K562 (cell line): ENCODE results near the gene CYBB.

Experiments
- EHMT2 ChIP-seq: fragments of 450-650 bp; IDR thresholded peaks from 2 replicates; pipeline ENCODE4 v1.6.1; 2018; ENCODE audit warnings: antibody characterized with exemption
- EP300 ChIP-seq: IDR thresholded peaks from 2 replicates; pipeline ENCODE4 v1.6.1; 2012; ENCODE audit warnings: low read length, improper control_type of control experiment
- POLR2AphosphoS5 ChIP-seq: IDR thresholded peaks from 2 replicates; pipeline ENCODE4 v1.6.1; 2011; ENCODE audit warnings: mild to moderate bottlenecking, low read depth, low read length, moderate library complexity; ENCODE audit not compliant: control insufficient read depth, insufficient read depth
- SAFB ChIP-seq: fragments of 200-400 bp; formaldehyde crosslinking; IDR thresholded peaks from 2 replicates; pipeline ENCODE4 v1.6.1; 2017; ENCODE audit warnings: low read depth, low read length, borderline replicate concordance
- TAF9B ChIP-seq: fragments of 450-650 bp; IDR thresholded peaks from 2 replicates; pipeline ENCODE4 v1.6.1; 2018; ENCODE audit warnings: mild to moderate bottlenecking; ENCODE audit not compliant: partially characterized antibody
- ZBTB9 ChIP-seq: fragments of 450-650 bp; formaldehyde crosslinking; IDR thresholded peaks from 2 replicates; pipeline ENCODE4 v1.4.0; 2020; ENCODE audit warnings: mild to moderate bottlenecking, moderate library complexity
- ZNF140 ChIP-seq: fragments of 250-450 bp; sonication (Bioruptor Pico); IDR thresholded peaks from 2 replicates; pipeline ENCODE4 v1.8.0; 2021; ENCODE audit warnings: moderate library complexity, mild to moderate bottlenecking, inconsistent platforms
- ZNF280A ChIP-seq: fragments of 450-650 bp; IDR thresholded peaks from 2 replicates; pipeline ENCODE4 v1.6.1; 2018; ENCODE audit warnings: mild to moderate bottlenecking, low read depth; ENCODE audit not compliant: partially characterized antibody
- TF ChIP-seq, protein P1 (sequence below): fragments of 200-800 bp; sonication (Bioruptor generic); IDR thresholded peaks from 2 replicates; pipeline ENCODE4 v1.6.1; 2016; ENCODE audit warnings: missing genetic modification characterization, missing compliant biosample characterization
- TF ChIP-seq, protein P2 (sequence below), 3 experiments: IDR thresholded peaks in 2 of 3; conservative IDR thresholded peaks in 1 of 3; 2 replicates each; pipeline ENCODE4 v1.5.1; 2011 to 2012; ENCODE audit warnings: low read length in 3 of 3, mild to moderate bottlenecking in 3 of 3, control low read depth in 2 of 3, improper control_type of control experiment in 1 of 3, inconsistent platforms in 1 of 3, low read depth in 1 of 3, mixed read lengths in 1 of 3, moderate library complexity in 1 of 3; ENCODE audit not compliant: insufficient read depth in 2 of 3
- TF ChIP-seq, protein P3 (sequence below): IDR thresholded peaks from 3 replicates; pipeline ENCODE4 v1.6.1; 2011; ENCODE audit warnings: borderline replicate concordance, mild to moderate bottlenecking; ENCODE audit not compliant: insufficient read length, insufficient read depth

DNA sequence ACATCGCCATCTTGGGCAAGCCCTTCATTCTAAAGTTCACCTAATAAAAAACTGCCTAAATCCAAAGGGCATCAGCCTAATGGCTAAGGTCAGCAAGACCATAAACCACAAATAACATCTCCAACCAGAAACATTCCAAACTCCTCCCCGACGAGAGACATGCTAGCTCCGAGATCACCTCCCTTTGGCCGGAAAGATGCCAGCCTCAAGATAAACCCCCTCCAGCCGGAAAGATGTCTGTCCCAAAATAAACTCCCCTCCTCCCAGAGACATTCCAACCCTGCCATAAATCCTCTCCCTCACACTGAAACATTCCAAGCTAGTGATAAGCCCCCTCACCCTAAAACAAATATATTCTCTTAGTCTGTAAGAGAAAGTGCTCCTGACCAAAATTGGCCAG is 80.9 kb downstream of the CYBB start:
- TF ChIP-seq EP300 (no peak), TAF9B (no peak), ZBTB9 (CRISPR knock-in tag) (no peak), ZNF140 (CRISPR knock-in tag) (no peak), POLR2AphosphoS5 (no peak), ZNF280A (no peak), EHMT2 (no peak), SAFB (no peak)
- TF ChIP-seq, protein P1, sequence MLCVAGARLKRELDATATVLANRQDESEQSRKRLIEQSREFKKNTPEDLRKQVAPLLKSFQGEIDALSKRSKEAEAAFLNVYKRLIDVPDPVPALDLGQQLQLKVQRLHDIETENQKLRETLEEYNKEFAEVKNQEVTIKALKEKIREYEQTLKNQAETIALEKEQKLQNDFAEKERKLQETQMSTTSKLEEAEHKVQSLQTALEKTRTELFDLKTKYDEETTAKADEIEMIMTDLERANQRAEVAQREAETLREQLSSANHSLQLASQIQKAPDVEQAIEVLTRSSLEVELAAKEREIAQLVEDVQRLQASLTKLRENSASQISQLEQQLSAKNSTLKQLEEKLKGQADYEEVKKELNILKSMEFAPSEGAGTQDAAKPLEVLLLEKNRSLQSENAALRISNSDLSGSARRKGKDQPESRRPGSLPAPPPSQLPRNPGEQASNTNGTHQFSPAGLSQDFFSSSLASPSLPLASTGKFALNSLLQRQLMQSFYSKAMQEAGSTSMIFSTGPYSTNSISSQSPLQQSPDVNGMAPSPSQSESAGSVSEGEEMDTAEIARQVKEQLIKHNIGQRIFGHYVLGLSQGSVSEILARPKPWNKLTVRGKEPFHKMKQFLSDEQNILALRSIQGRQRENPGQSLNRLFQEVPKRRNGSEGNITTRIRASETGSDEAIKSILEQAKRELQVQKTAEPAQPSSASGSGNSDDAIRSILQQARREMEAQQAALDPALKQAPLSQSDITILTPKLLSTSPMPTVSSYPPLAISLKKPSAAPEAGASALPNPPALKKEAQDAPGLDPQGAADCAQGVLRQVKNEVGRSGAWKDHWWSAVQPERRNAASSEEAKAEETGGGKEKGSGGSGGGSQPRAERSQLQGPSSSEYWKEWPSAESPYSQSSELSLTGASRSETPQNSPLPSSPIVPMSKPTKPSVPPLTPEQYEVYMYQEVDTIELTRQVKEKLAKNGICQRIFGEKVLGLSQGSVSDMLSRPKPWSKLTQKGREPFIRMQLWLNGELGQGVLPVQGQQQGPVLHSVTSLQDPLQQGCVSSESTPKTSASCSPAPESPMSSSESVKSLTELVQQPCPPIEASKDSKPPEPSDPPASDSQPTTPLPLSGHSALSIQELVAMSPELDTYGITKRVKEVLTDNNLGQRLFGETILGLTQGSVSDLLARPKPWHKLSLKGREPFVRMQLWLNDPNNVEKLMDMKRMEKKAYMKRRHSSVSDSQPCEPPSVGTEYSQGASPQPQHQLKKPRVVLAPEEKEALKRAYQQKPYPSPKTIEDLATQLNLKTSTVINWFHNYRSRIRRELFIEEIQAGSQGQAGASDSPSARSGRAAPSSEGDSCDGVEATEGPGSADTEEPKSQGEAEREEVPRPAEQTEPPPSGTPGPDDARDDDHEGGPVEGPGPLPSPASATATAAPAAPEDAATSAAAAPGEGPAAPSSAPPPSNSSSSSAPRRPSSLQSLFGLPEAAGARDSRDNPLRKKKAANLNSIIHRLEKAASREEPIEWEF: no peak
- TF ChIP-seq, protein P2, sequence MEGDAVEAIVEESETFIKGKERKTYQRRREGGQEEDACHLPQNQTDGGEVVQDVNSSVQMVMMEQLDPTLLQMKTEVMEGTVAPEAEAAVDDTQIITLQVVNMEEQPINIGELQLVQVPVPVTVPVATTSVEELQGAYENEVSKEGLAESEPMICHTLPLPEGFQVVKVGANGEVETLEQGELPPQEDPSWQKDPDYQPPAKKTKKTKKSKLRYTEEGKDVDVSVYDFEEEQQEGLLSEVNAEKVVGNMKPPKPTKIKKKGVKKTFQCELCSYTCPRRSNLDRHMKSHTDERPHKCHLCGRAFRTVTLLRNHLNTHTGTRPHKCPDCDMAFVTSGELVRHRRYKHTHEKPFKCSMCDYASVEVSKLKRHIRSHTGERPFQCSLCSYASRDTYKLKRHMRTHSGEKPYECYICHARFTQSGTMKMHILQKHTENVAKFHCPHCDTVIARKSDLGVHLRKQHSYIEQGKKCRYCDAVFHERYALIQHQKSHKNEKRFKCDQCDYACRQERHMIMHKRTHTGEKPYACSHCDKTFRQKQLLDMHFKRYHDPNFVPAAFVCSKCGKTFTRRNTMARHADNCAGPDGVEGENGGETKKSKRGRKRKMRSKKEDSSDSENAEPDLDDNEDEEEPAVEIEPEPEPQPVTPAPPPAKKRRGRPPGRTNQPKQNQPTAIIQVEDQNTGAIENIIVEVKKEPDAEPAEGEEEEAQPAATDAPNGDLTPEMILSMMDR (IDR thresholded peaks at IDR 0.05 in 2 of 3, conservative IDR thresholded peaks at IDR 0.05 in 1 of 3; ENCODE audit: insufficient read depth in 2 of 3, low read depth in 1 of 3, low read length in 3 of 3): no peak
- TF ChIP-seq, protein P3, sequence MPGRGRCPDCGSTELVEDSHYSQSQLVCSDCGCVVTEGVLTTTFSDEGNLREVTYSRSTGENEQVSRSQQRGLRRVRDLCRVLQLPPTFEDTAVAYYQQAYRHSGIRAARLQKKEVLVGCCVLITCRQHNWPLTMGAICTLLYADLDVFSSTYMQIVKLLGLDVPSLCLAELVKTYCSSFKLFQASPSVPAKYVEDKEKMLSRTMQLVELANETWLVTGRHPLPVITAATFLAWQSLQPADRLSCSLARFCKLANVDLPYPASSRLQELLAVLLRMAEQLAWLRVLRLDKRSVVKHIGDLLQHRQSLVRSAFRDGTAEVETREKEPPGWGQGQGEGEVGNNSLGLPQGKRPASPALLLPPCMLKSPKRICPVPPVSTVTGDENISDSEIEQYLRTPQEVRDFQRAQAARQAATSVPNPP: no peak
